IMR-90 (cell line): ENCODE results near the gene PLEKHO2. TPM values are rescaled to one million over a fixed set of nuclear protein-coding genes. Genes with fewer than 3 reads are reported as not detected.

Experiments used
- polyA plus RNA-seq, 3 experiments: library from polyadenylated mRNA; depleted of rRNA; stranded (reverse); fragments of >200 nt; gene quantifications; 2 replicates each; pipeline ENCODE4 v1.2.3, GENCODE V29; 2012; ENCODE audit warnings: low replicate concordance in 1 of 3
- total RNA-seq: library from RNA; depleted of rRNA; stranded (reverse); fragments of >200 nt; gene quantifications from 2 replicates; pipeline ENCODE4 v1.2.3, GENCODE V29; 2012; rRNA removed

PLEKHO2 gene
- total and polyA plus RNA-seq, 2 of the 4 experiments (the other 2 are of a cell fraction): 19.0 to 22.5 TPM

Other genes starting within 250 kb of the PLEKHO2 start
- gene RBPMS2, start 66.3 kb upstream of the PLEKHO2 start, total RNA-seq: under 0.01 TPM in 1 of 2 replicates, not detected in the other
- 2.3 and 2.8 TPM in 2 replicates for gene RBPMS2, start 66.3 kb upstream of the PLEKHO2 start, polyA plus RNA-seq (2012; rRNA removed)
- gene PIF1, start 16.3 kb upstream of the PLEKHO2 start, total RNA-seq: 3.9 and 5.3 TPM in 2 replicates
- gene PIF1, start 16.3 kb upstream of the PLEKHO2 start, polyA plus RNA-seq (2012; rRNA removed): 19.2 and 19.9 TPM in 2 replicates
- gene ANKDD1A, start 70.0 kb downstream of the PLEKHO2 start, total RNA-seq: 2.8 and 3.6 TPM in 2 replicates
- gene ANKDD1A, start 70.0 kb downstream of the PLEKHO2 start, polyA plus RNA-seq (2012; rRNA removed): 3.0 and 4.9 TPM in 2 replicates
- gene SPG21, start 148.0 kb downstream of the PLEKHO2 start, total RNA-seq: 60.8 and 65.3 TPM in 2 replicates
- 51.6 and 59.9 TPM in 2 replicates for gene SPG21, start 148.0 kb downstream of the PLEKHO2 start, polyA plus RNA-seq (2012; rRNA removed)
- gene MTFMT, start 187.7 kb downstream of the PLEKHO2 start, total RNA-seq: 19.4 and 21.3 TPM in 2 replicates
- 7.3 and 8.9 TPM in 2 replicates for gene MTFMT, start 187.7 kb downstream of the PLEKHO2 start, polyA plus RNA-seq (2012; rRNA removed)
- not detected in 2 replicates for gene SLC51B, start 203.5 kb downstream of the PLEKHO2 start, total RNA-seq
- gene SLC51B, start 203.5 kb downstream of the PLEKHO2 start, polyA plus RNA-seq (2012; rRNA removed): 0.16 TPM in 1 of 2 replicates, not detected in the other
- under 0.01 and 0.18 TPM in 2 replicates for gene RASL12, start 226.1 kb downstream of the PLEKHO2 start, total RNA-seq
- 0.19 and 0.22 TPM in 2 replicates for gene RASL12, start 226.1 kb downstream of the PLEKHO2 start, polyA plus RNA-seq (2012; rRNA removed)
- gene KBTBD13, start 234.8 kb downstream of the PLEKHO2 start, total RNA-seq: not detected in 2 replicates
- gene KBTBD13, start 234.8 kb downstream of the PLEKHO2 start, polyA plus RNA-seq (2012; rRNA removed): not detected in 2 replicates